Measurements from ENCODE around the gene CACNA2D1. TPM values are rescaled to one million over a fixed set of nuclear protein-coding genes. Genes with fewer than 3 reads are reported as not detected.

Gene CACNA2D1
- total RNA-seq, 4 donors from 2014 or later: 29.8 to 47.6 (median 36.6) TPM

- peaks cover 0 to 5% of the 10 kb centered on the region in 2 donors for H3K36me3 ChIP-seq
- no peaks in the 10 kb centered on the region for H3K27me3 ChIP-seq
- no peak overlapping the region for H3K27ac ChIP-seq
- peaks cover 0 to 11% (median 0%) of the 10 kb centered on the region in 3 donors for H3K9me3 ChIP-seq
- H3K4me1 ChIP-seq: no peaks in the 10 kb centered on the region
- no peak overlapping the region for H3K4me3 ChIP-seq
- TF ChIP-seq CTCF (IDR thresholded peaks at IDR 0.05) (no peak), POLR2A (IDR thresholded peaks at IDR 0.05) (no peak), EP300 (IDR thresholded peaks at IDR 0.05) (no peak), POLR2AphosphoS5 (IDR thresholded peaks at IDR 0.05) (no peak)
- no peak for ATAC-seq
- WGBS, 2 donors (ENCODE audit: low coverage in 1 of 2): 92 to 97% methylated on average over 2 of the region's 2 CpGs
Observed at GRCh38 chr7:82122275-82122674, 321.3 kb downstream of the CACNA2D1 start.

- H3K4me3 ChIP-seq: no peak overlapping the region
- no peak overlapping the region for H3K27ac ChIP-seq
- peaks cover 0 to 4% of the 10 kb centered on the region in 2 donors for H3K36me3 ChIP-seq
- ATAC-seq: no peak
- no peaks in the 10 kb centered on the region for H3K9me3 ChIP-seq
- H3K27me3 ChIP-seq: no peaks in the 10 kb centered on the region
- TF ChIP-seq CTCF (IDR thresholded peaks at IDR 0.05) (no peak), POLR2A (IDR thresholded peaks at IDR 0.05) (no peak), EP300 (IDR thresholded peaks at IDR 0.05) (no peak), POLR2AphosphoS5 (IDR thresholded peaks at IDR 0.05) (no peak)
- 80 to 97% methylated on average over 2 to 6 of the region's 6 CpGs for WGBS, 2 donors (ENCODE audit: low coverage in 1 of 2)
- peaks cover 0 to 7% (median 0%) of the 10 kb centered on the region in 3 donors for H3K4me1 ChIP-seq
Observed at GRCh38 chr7:82114237-82114636, 329.3 kb downstream of the CACNA2D1 start.

- no peak for TF ChIP-seq POLR2AphosphoS5 (IDR thresholded peaks at IDR 0.05)
- TF ChIP-seq POLR2A (IDR thresholded peaks at IDR 0.05): no peak
- TF ChIP-seq CTCF (IDR thresholded peaks at IDR 0.05): no peak
- no peak for TF ChIP-seq EP300 (IDR thresholded peaks at IDR 0.05)
- Histone ChIP-seq H3K36me3 (no peaks in the 10 kb centered on the region), H3K4me3 (no peak overlapping the region), H3K27ac (no peak overlapping the region), H3K9me3 (no peaks in the 10 kb centered on the region), H3K27me3 (no peaks in the 10 kb centered on the region), H3K4me1 (peaks cover 0 to 7% (median 0%) of the 10 kb centered on the region in 3 donors)
- 82 to 95% methylated on average over 7 to 8 of the region's 8 CpGs for WGBS, 2 donors (ENCODE audit: low coverage in 1 of 2)
- ATAC-seq: no peak
Observed at GRCh38 chr7:82110146-82110840, 333.3 kb downstream of the CACNA2D1 start.

GRCh38 chr7:82109288-82109687, 334.3 kb downstream of the CACNA2D1 start:
- Histone ChIP-seq H3K36me3 (no peaks in the 10 kb centered on the region), H3K4me3 (no peak overlapping the region), H3K4me1 (peaks cover 0 to 7% (median 0%) of the 10 kb centered on the region in 3 donors), H3K27me3 (no peaks in the 10 kb centered on the region), H3K27ac (no peak overlapping the region), H3K9me3 (no peaks in the 10 kb centered on the region)
- ATAC-seq: no peak
- WGBS, 2 donors (ENCODE audit: low coverage in 1 of 2): 64 to 71% methylated on average over 1 of the region's 1 CpG
- no peak for TF ChIP-seq POLR2A (IDR thresholded peaks at IDR 0.05)
- no peak for TF ChIP-seq EP300 (IDR thresholded peaks at IDR 0.05)
- no peak for TF ChIP-seq CTCF (IDR thresholded peaks at IDR 0.05)
- TF ChIP-seq POLR2AphosphoS5 (IDR thresholded peaks at IDR 0.05): no peak

GRCh38 chr7:82106201-82106600, 337.4 kb downstream of the CACNA2D1 start:
- H3K4me1 ChIP-seq: peaks cover 0 to 7% (median 0%) of the 10 kb centered on the region in 3 donors
- H3K9me3 ChIP-seq: no peaks in the 10 kb centered on the region
- 83 to 100% methylated on average over 3 of the region's 3 CpGs for WGBS, 2 donors (ENCODE audit: low coverage in 1 of 2)
- H3K36me3 ChIP-seq: no peaks in the 10 kb centered on the region
- H3K27ac ChIP-seq: no peak overlapping the region
- no peak overlapping the region for H3K4me3 ChIP-seq
- TF ChIP-seq CTCF (IDR thresholded peaks at IDR 0.05) (no peak), POLR2AphosphoS5 (IDR thresholded peaks at IDR 0.05) (no peak), POLR2A (IDR thresholded peaks at IDR 0.05) (no peak), EP300 (IDR thresholded peaks at IDR 0.05) (no peak)
- no peak for ATAC-seq
- no peaks in the 10 kb centered on the region for H3K27me3 ChIP-seq
